Activated naive CD4-positive, alpha-beta T cell treated with anti-CD3 and anti-CD28 coated beads, Interleukin-2, amount 10 ng/mL, durations not matched to agents 7 days and 5 days (primary cell): ENCODE measurements around the gene UNC80.

Source experiments
- CTCF ChIA-PET: fragments of 350-600 bp; sonication (Branson Sonifier 250); formaldehyde crosslinking; loops from one replicate; lab custom pipeline; 2021; ENCODE audit warnings: antibody characterized with exemption; lab: Charles Lee
- DNase-seq: peaks from one replicate; pipeline ENCODE4 v3.0.0-alpha.2; 2020
- H3K27ac Mint-ChIP-seq: one replicate; pipeline ENCODE4 v1.8.0; 2021; ENCODE audit warnings: mild to moderate bottlenecking, moderate library complexity, mixed read lengths
- H3K27me3 Mint-ChIP-seq: one replicate; pipeline ENCODE4 v1.8.0; 2021; ENCODE audit warnings: mild to moderate bottlenecking, mixed read lengths
- H3K36me3 Mint-ChIP-seq: one replicate; pipeline ENCODE4 v1.8.0; 2021; ENCODE audit warnings: mixed read lengths
- H3K4me1 Mint-ChIP-seq: one replicate; pipeline ENCODE4 v1.8.0; 2021; ENCODE audit warnings: mixed read lengths
- H3K4me3 Mint-ChIP-seq: one replicate; pipeline ENCODE4 v1.8.0; 2021; ENCODE audit warnings: mild to moderate bottlenecking, moderate library complexity, mixed read lengths
- H3K9me3 Mint-ChIP-seq: one replicate; pipeline ENCODE4 v1.8.0; 2021; ENCODE audit warnings: mixed read lengths

Gene UNC80

GRCh38 chr2:209824391-209824790, 52.8 kb downstream of the UNC80 start:
- CTCF ChIA-PET: no interaction called here
- no peak for DNase-seq
- Mint-ChIP-seq H3K4me1 (no peaks in the 10 kb centered on the region), H3K4me3 (no peak overlapping the region), H3K27ac (no peak overlapping the region), H3K36me3 (no peaks in the 10 kb centered on the region), H3K27me3 (no peaks in the 10 kb centered on the region), H3K9me3 (no peaks in the 10 kb centered on the region)

GRCh38 chr2:209830722-209831465, 59.3 kb downstream of the UNC80 start:
- Mint-ChIP-seq H3K27me3 (no peaks in the 10 kb centered on the region), H3K9me3 (no peaks in the 10 kb centered on the region), H3K4me1 (no peaks in the 10 kb centered on the region), H3K27ac (no peak overlapping the region), H3K4me3 (no peak overlapping the region), H3K36me3 (no peaks in the 10 kb centered on the region)
- DNase-seq: no peak
- CTCF ChIA-PET: interaction anchor here (0.8 kb wide), 1 partner anchor 21 kb away, joined by 3 read pairs; no protein-coding TSS in a partner anchor

- H3K27me3 Mint-ChIP-seq: no peaks in the 10 kb centered on the region
- no peaks in the 10 kb centered on the region for H3K4me1 Mint-ChIP-seq
- H3K27ac Mint-ChIP-seq: no peak overlapping the region
- H3K36me3 Mint-ChIP-seq: no peaks in the 10 kb centered on the region
- no peak overlapping the region for H3K4me3 Mint-ChIP-seq
- H3K9me3 Mint-ChIP-seq: no peaks in the 10 kb centered on the region
- CTCF ChIA-PET: no interaction called here
- no peak for DNase-seq
Measured at GRCh38 chr2:209834767-209835166, 63.1 kb downstream of the UNC80 start.

GRCh38 chr2:209840434-209840833, 68.8 kb downstream of the UNC80 start:
- Mint-ChIP-seq H3K4me3 (no peak overlapping the region), H3K27me3 (no peaks in the 10 kb centered on the region), H3K36me3 (no peaks in the 10 kb centered on the region), H3K4me1 (no peaks in the 10 kb centered on the region), H3K27ac (no peak overlapping the region), H3K9me3 (no peaks in the 10 kb centered on the region)
- CTCF ChIA-PET: interaction anchor here (0.6 kb wide), 1 partner anchor 1895 kb away, joined by 3 read pairs; no protein-coding TSS in a partner anchor
- DNase-seq: no peak

- CTCF ChIA-PET: no interaction called here
- Mint-ChIP-seq H3K27ac (no peak overlapping the region), H3K4me3 (no peak overlapping the region), H3K36me3 (no peaks in the 10 kb centered on the region), H3K9me3 (no peaks in the 10 kb centered on the region), H3K27me3 (no peaks in the 10 kb centered on the region), H3K4me1 (no peaks in the 10 kb centered on the region)
- no peak for DNase-seq
Measured at GRCh38 chr2:209845666-209846065, 74.0 kb downstream of the UNC80 start.

GRCh38 chr2:209864716-209865295, 93.2 kb downstream of the UNC80 start:
- no peaks in the 10 kb centered on the region for H3K4me1 Mint-ChIP-seq
- H3K27me3 Mint-ChIP-seq: no peaks in the 10 kb centered on the region
- no peak overlapping the region for H3K4me3 Mint-ChIP-seq
- H3K27ac Mint-ChIP-seq: no peak overlapping the region
- CTCF ChIA-PET: no interaction called here
- peaks cover 9% of the 10 kb centered on the region for H3K9me3 Mint-ChIP-seq
- no peak for DNase-seq
- no peaks in the 10 kb centered on the region for H3K36me3 Mint-ChIP-seq

- CTCF ChIA-PET: no interaction called here
- Mint-ChIP-seq H3K4me1 (no peaks in the 10 kb centered on the region), H3K36me3 (no peaks in the 10 kb centered on the region), H3K27me3 (no peaks in the 10 kb centered on the region), H3K4me3 (no peak overlapping the region), H3K27ac (no peak overlapping the region), H3K9me3 (peaks cover 5% of the 10 kb centered on the region)
- no peak for DNase-seq
Measured at GRCh38 chr2:209868271-209868994, 96.8 kb downstream of the UNC80 start.

- Mint-ChIP-seq H3K4me3 (no peak overlapping the region), H3K27me3 (no peaks in the 10 kb centered on the region), H3K27ac (no peak overlapping the region), H3K4me1 (no peaks in the 10 kb centered on the region), H3K9me3 (no peaks in the 10 kb centered on the region), H3K36me3 (no peaks in the 10 kb centered on the region)
- DNase-seq: no peak
- CTCF ChIA-PET: no interaction called here
Measured at GRCh38 chr2:209870067-209870466, 98.4 kb downstream of the UNC80 start.

GRCh38 chr2:209872675-209873074, 101.0 kb downstream of the UNC80 start:
- Mint-ChIP-seq H3K4me1 (no peaks in the 10 kb centered on the region), H3K4me3 (no peak overlapping the region), H3K27ac (no peak overlapping the region), H3K9me3 (no peaks in the 10 kb centered on the region), H3K36me3 (no peaks in the 10 kb centered on the region), H3K27me3 (no peaks in the 10 kb centered on the region)
- no peak for DNase-seq
- CTCF ChIA-PET: interaction anchor here (0.7 kb wide), 1 partner anchor 50 kb away, joined by 3 read pairs; no protein-coding TSS in a partner anchor

- CTCF ChIA-PET: no interaction called here
- H3K4me1 Mint-ChIP-seq: no peaks in the 10 kb centered on the region
Measured at GRCh38 chr2:209875270-209875669, 103.6 kb downstream of the UNC80 start.

GRCh38 chr2:209876211-209876610, 104.6 kb downstream of the UNC80 start:
- Mint-ChIP-seq H3K4me3 (no peak overlapping the region), H3K9me3 (no peaks in the 10 kb centered on the region), H3K27me3 (no peaks in the 10 kb centered on the region), H3K27ac (no peak overlapping the region), H3K4me1 (no peaks in the 10 kb centered on the region), H3K36me3 (no peaks in the 10 kb centered on the region)
- no peak for DNase-seq
- CTCF ChIA-PET: no interaction called here

More at GRCh38 chr2:209875270-209875669, 103.6 kb downstream of the UNC80 start:
- Mint-ChIP-seq H3K9me3 (no peaks in the 10 kb centered on the region), H3K36me3 (no peaks in the 10 kb centered on the region), H3K4me3 (no peak overlapping the region), H3K27me3 (no peaks in the 10 kb centered on the region), H3K27ac (no peak overlapping the region)
- DNase-seq: no peak

GRCh38 chr2:209878701-209879100, 107.1 kb downstream of the UNC80 start:
- Mint-ChIP-seq H3K36me3 (no peaks in the 10 kb centered on the region), H3K9me3 (no peaks in the 10 kb centered on the region), H3K4me1 (no peaks in the 10 kb centered on the region), H3K27me3 (no peaks in the 10 kb centered on the region), H3K4me3 (no peak overlapping the region), H3K27ac (no peak overlapping the region)
- no peak for DNase-seq
- CTCF ChIA-PET: no interaction called here

GRCh38 chr2:209900638-209901037, 129.0 kb downstream of the UNC80 start:
- no peak for DNase-seq
- Mint-ChIP-seq H3K27ac (no peak overlapping the region), H3K9me3 (no peaks in the 10 kb centered on the region), H3K4me3 (no peak overlapping the region), H3K4me1 (no peaks in the 10 kb centered on the region), H3K27me3 (no peaks in the 10 kb centered on the region), H3K36me3 (no peaks in the 10 kb centered on the region)
- CTCF ChIA-PET: no interaction called here

GRCh38 chr2:209901172-209901571, 129.5 kb downstream of the UNC80 start:
- no peak overlapping the region for H3K27ac Mint-ChIP-seq
- CTCF ChIA-PET: no interaction called here
- H3K36me3 Mint-ChIP-seq: no peaks in the 10 kb centered on the region
- no peaks in the 10 kb centered on the region for H3K9me3 Mint-ChIP-seq
- DNase-seq: no peak
- no peaks in the 10 kb centered on the region for H3K27me3 Mint-ChIP-seq
- H3K4me1 Mint-ChIP-seq: no peaks in the 10 kb centered on the region
- no peak overlapping the region for H3K4me3 Mint-ChIP-seq
